OCI-LY7 (cell line): ENCODE measurements around the gene OASL.

Source experiments
- CTCF ChIP-seq: fragments of 200-600 bp; sonication (generic); conservative IDR thresholded peaks from 2 replicates; pipeline ENCODE4 v1.5.1; 2014; ENCODE audit warnings: mild to moderate bottlenecking, antibody characterized with exemption, low read length, moderate library complexity, mixed read lengths
- EZH2phosphoT487 ChIP-seq: fragments of 200-600 bp; sonication (generic); IDR thresholded peaks from 2 replicates; pipeline ENCODE4 v1.6.1; 2018; ENCODE audit warnings: low read depth, borderline replicate concordance, mild to moderate bottlenecking, mixed run types, antibody characterized with exemption, low read length, moderate library complexity, mixed read lengths

GRCh38 chr12:120984351-120984898, 54.6 kb downstream of the OASL start:
- TF ChIP-seq CTCF (no peak), EZH2phosphoT487 (no peak)
